ENCODE data around the gene PAMR1.

The PAMR1 gene

DNA sequence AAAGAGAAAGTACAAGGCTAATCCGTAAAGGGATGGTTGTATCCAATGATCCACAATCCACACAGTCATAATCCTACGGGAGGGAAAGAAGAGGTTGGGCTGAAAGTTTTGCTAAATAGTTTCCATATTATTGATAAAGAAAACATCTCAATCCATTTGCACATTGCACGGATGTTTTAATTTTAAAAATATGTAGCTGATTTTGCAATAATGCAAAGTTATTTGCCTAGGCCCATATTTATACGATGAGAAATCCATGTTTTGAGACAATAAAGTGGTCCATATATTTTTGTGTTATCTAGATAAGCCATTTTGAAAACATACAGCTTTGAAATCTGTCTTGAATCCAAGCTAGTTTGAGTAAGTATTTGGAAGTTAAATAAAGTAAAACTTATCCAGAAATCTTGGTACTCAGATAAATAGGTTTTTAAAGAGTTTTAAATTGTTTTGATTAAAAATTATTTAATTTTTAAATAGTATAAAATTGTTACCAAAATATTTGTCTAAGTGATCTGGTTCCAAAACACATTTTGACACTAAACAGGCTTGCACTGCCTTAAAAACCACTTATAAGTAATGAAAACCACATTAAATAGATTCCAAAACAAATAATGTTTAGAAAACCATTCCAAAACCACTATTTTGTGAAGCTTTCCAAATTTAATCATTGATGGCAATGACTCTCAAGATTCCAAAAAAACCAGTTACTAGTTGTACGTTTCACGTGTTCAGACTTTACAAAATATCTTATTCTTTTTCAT lies 38.2 kb upstream of the PAMR1 start:
- no peak for DNase-seq (ENCODE audit: low read depth)
- no peak overlapping the region for H3K4me3 ChIP-seq (ENCODE audit: low read length)
- TF ChIP-seq CTCF (IDR thresholded peaks at IDR 0.05; ENCODE audit: insufficient read depth, low read depth, low read length, missing control alignments), result no peak

- no peak for TF ChIP-seq CTCF (IDR thresholded peaks at IDR 0.05; ENCODE audit: insufficient read depth, low read depth, low read length, missing control alignments)
- no peak for DNase-seq (ENCODE audit: low read depth)
- no peak overlapping the region for H3K4me3 ChIP-seq (ENCODE audit: low read length)
These were observed 34.5 kb upstream of the PAMR1 start for GRCh38 chr11:35559949-35560348.

DNA sequence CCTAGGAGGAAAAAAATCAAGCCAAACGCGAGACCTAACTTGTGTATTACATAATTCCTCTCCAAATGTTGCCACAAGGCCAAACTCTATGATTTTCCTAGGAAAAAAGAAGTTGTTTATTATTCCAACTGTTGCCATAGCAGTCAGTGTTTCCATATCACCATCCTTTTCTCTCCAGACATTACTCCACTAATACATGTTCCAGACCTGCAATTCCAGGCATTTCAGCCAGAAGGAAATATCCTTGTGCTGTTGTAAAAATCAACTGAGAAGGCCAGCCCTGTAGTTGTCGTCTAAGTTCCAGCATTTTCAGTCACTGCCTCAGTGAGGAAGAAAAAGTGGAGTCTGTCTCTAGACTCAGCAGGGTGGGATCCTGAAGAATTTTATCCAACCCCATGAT lies 33.1 kb upstream of the PAMR1 start:
- H3K4me3 ChIP-seq (ENCODE audit: low read length), result no peak overlapping the region
- TF ChIP-seq CTCF (IDR thresholded peaks at IDR 0.05; ENCODE audit: insufficient read depth, low read depth, low read length, missing control alignments), result peak; percentile 17
- DNase-seq (ENCODE audit: low read depth), result peak; percentile 56

DNA sequence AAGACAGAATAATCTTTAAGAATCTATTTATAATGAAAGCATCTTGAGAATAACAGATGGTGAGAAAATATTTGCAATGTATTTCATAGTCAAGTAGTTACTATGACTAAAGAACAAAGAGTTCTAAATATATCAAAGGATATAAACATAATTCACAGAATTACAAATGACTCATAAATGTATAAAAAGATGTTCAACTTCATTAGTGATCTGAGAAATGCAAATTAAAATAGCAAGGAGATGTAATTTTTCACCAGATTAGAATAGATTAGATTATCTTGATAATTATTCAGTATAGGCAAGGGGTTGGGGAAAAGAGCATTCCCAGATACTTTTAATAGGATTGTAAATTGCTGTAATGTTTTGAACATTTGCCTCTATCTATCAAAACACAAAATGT lies 30.1 kb upstream of the PAMR1 start:
- no peak overlapping the region for H3K4me3 ChIP-seq (ENCODE audit: low read length)
- DNase-seq (ENCODE audit: low read depth), result no peak
- no peak for TF ChIP-seq CTCF (IDR thresholded peaks at IDR 0.05; ENCODE audit: insufficient read depth, low read depth, low read length, missing control alignments)

GRCh38 chr11:35554491-35555437 lies 29.3 kb upstream of the PAMR1 start:
- H3K4me3 ChIP-seq (ENCODE audit: low read length), result no peak overlapping the region
- peak; percentile 48 for TF ChIP-seq CTCF (IDR thresholded peaks at IDR 0.05; ENCODE audit: insufficient read depth, low read depth, low read length, missing control alignments)
- no peak for DNase-seq (ENCODE audit: low read depth)

DNA sequence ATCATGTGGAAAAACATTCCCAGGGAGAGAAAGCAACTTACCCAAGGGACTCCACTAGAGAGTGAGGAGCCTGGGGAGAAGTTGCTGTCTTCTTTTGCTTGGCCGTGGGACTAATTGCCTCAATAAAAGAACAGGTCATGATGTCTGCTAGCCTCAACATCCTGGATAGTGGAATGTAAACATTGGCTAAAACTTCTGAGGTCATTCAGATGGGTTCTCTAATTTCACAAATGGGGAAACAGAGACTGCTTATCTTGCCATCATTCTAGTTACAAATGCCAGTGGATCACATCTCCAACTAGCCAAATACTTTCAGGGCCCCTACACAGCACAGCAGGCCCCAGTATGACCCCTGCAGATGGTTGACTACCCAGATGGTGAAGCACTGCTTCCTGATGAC lies 28.4 kb upstream of the PAMR1 start:
- TF ChIP-seq CTCF (IDR thresholded peaks at IDR 0.05; ENCODE audit: insufficient read depth, low read depth, low read length, missing control alignments), result no peak
- DNase-seq (ENCODE audit: low read depth), result no peak
- H3K4me3 ChIP-seq (ENCODE audit: low read length), result no peak overlapping the region

Data from epithelial cell of esophagus (primary cell).